Panc1 (cell line): ENCODE measurements around the gene CACNA1I. TPM values are rescaled to one million over a fixed set of nuclear protein-coding genes. Genes with fewer than 3 reads are reported as not detected.

Experiments used
- ATAC-seq: fragments of 200-7000 bp; cut with Tn5 transposase; 2 replicates; pipeline ENCODE4 v1.9.1; 2020; ENCODE audit warnings: mild to moderate bottlenecking, moderate library complexity
- BruUV-seq: library from RNA; stranded (reverse); fragments of 400-500 nt; replicated peaks from 2 replicates; lab custom pipeline; 2021; lab: Mats Ljungman, UMichigan
- CTCF ChIA-PET: fragments of 300-600 bp; sonication (Branson Sonifier 250); formaldehyde crosslinking; loops from one replicate; lab custom pipeline; 2022; ENCODE audit warnings: antibody characterized with exemption; lab: Charles Lee
- POLR2A ChIA-PET: fragments of 300-600 bp; sonication (Branson Sonifier 250); formaldehyde crosslinking; loops from one replicate; lab custom pipeline; 2022; ENCODE audit warnings: antibody characterized with exemption; lab: Charles Lee
- DNase-seq: peaks from one replicate; pipeline ENCODE4 v3.0.0-alpha.2; 2010; ENCODE audit warnings: low read depth, low spot score
- H3K27ac ChIP-seq: 2 replicates; pipeline ENCODE4 v1.5.1; 2011; ENCODE audit warnings: mild to moderate bottlenecking, low read length, inconsistent platforms
- H3K27me3 ChIP-seq: fragments of 200-500 bp; sonication (Bioruptor generic); 2 replicates; pipeline ENCODE4 v1.6.0; 2014; ENCODE audit warnings: low read length, inconsistent platforms; ENCODE audit not compliant: control insufficient read depth, insufficient read depth
- H3K36me3 ChIP-seq: fragments of 200-500 bp; sonication (Bioruptor generic); 2 replicates; pipeline ENCODE4 v1.5.1; 2014; ENCODE audit warnings: inconsistent platforms, mild to moderate bottlenecking, low read length, moderate library complexity; ENCODE audit not compliant: control insufficient read depth, insufficient read depth
- H3K4me1 ChIP-seq: 2 replicates; pipeline ENCODE4 v1.5.1; 2011; ENCODE audit warnings: inconsistent platforms, mild to moderate bottlenecking, low read length, moderate library complexity; ENCODE audit not compliant: control insufficient read depth, insufficient read depth
- H3K4me3 ChIP-seq, 2 experiments: 2 replicates each; pipeline ENCODE4 v1.5.1; 2011 to 2012; ENCODE audit warnings: low read depth in 2 of 2, low read length in 2 of 2, mild to moderate bottlenecking in 2 of 2, inconsistent platforms in 1 of 2, moderate library complexity in 1 of 2
- H3K9me3 ChIP-seq: fragments of 200-500 bp; sonication (Bioruptor generic); 2 replicates; pipeline ENCODE4 v1.5.1; 2014; ENCODE audit warnings: low read depth, mild to moderate bottlenecking, inconsistent platforms, low read length, moderate library complexity; ENCODE audit not compliant: control insufficient read depth, insufficient read depth
- POLR2AphosphoS5 ChIP-seq: IDR thresholded peaks from 2 replicates; pipeline ENCODE4 v1.6.1; 2012; ENCODE audit warnings: mild to moderate bottlenecking, low read depth, low read length, moderate library complexity
- REST ChIP-seq, 2 experiments: IDR thresholded peaks; 2 replicates each; pipeline ENCODE4 v1.6.1; 2011 to 2012; ENCODE audit warnings: low read depth in 2 of 2, control low read depth in 1 of 2, low read length in 1 of 2, mild to moderate bottlenecking in 1 of 2, moderate library complexity in 1 of 2; ENCODE audit not compliant: insufficient read depth in 1 of 2
- SIN3A ChIP-seq: IDR thresholded peaks from 2 replicates; pipeline ENCODE4 v1.6.1; 2012; ENCODE audit warnings: low read depth, mild to moderate bottlenecking, low read length, moderate library complexity, borderline replicate concordance; ENCODE audit not compliant: insufficient read depth
- TCF7L2 ChIP-seq: IDR thresholded peaks from 2 replicates; pipeline ENCODE4 v1.6.1; 2011; ENCODE audit warnings: mild to moderate bottlenecking, low read depth, low read length, inconsistent platforms
- in situ Hi-C: cut with HindIII; loops from 2 replicates; pipeline ENCODE4 v1.10.0; 2016; ENCODE audit warnings: low sequenced_read_pairs, low pct_unique_long_range_greater_than_20kb
- intact Hi-C: fragments of 100-400 bp; cut with micrococcal nuclease; formaldehyde crosslinking; loops from one replicate; pipeline ENCODE4 v1.10.0; 2022; ENCODE audit not compliant: unreplicated experiment
- total RNA-seq: library from RNA; stranded (reverse); gene quantifications from one replicate; pipeline ENCODE4 v1.2.1, GENCODE V29; 2021; ENCODE audit not compliant: unreplicated experiment
- TF ChIP-seq, protein P1 (sequence below): fragments of 450-650 bp; IDR thresholded peaks from 2 replicates; pipeline ENCODE4 v1.5.1; 2017; ENCODE audit warnings: mild to moderate bottlenecking

CACNA1I gene
- total RNA-seq, 1 experiment from 2014 or later: 0.23 TPM

GRCh38 chr22:39547587-39547947, 23.0 kb upstream of the CACNA1I start:
- TF ChIP-seq REST (IDR thresholded peaks at IDR 0.05; ENCODE audit: insufficient read depth in 1 of 2, low read depth in 2 of 2, low read length in 1 of 2) (no peak), SIN3A (no peak), POLR2AphosphoS5 (no peak), TCF7L2 (no peak)
- TF ChIP-seq, protein P1, sequence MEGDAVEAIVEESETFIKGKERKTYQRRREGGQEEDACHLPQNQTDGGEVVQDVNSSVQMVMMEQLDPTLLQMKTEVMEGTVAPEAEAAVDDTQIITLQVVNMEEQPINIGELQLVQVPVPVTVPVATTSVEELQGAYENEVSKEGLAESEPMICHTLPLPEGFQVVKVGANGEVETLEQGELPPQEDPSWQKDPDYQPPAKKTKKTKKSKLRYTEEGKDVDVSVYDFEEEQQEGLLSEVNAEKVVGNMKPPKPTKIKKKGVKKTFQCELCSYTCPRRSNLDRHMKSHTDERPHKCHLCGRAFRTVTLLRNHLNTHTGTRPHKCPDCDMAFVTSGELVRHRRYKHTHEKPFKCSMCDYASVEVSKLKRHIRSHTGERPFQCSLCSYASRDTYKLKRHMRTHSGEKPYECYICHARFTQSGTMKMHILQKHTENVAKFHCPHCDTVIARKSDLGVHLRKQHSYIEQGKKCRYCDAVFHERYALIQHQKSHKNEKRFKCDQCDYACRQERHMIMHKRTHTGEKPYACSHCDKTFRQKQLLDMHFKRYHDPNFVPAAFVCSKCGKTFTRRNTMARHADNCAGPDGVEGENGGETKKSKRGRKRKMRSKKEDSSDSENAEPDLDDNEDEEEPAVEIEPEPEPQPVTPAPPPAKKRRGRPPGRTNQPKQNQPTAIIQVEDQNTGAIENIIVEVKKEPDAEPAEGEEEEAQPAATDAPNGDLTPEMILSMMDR: no peak
- no peak for DNase-seq
- no peaks in the 10 kb centered on the region for H3K9me3 ChIP-seq
- ATAC-seq: no peak
- no peak overlapping the region for H3K4me3 ChIP-seq
- in situ Hi-C loops (no loop called here), intact Hi-C loops (no loop called here)
- H3K27me3 ChIP-seq: peaks cover 5% of the 10 kb centered on the region; the same call in 1 of the 2 replicates
- CTCF ChIA-PET: no interaction called here
- no peaks in the 10 kb centered on the region for H3K4me1 ChIP-seq
- no TSS peak for BruUV-seq
- H3K27ac ChIP-seq: no peak overlapping the region
- no peaks in the 10 kb centered on the region for H3K36me3 ChIP-seq
- POLR2A ChIA-PET: no interaction called here

DNA sequence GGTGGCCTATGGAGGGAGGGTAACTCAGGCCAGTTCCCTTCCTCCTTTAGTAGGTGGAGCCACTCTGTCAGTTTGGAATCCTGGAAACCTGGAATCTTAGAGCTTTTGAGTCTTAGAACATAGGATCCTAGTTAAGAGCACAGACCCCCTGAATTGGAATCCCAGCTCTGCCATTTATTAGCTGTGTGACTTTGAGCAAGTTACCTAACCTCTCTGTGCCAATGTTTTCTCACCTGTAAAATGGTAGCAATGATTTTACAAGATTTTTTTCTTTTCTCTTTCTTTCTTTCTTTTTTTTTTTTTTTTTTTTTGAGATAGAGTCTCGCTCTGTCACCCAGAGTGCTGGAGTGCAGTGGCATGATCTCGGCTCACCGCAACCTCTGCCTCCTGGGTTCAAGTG, 17.1 kb upstream of the CACNA1I start:
- in situ Hi-C loops: no loop called here

More for the DNA sequence above, 17.1 kb upstream of the CACNA1I start:
- Histone ChIP-seq H3K27me3 (no peaks in the 10 kb centered on the region), H3K4me3 (no peak overlapping the region), H3K4me1 (no peaks in the 10 kb centered on the region), H3K27ac (no peak overlapping the region), H3K36me3 (no peaks in the 10 kb centered on the region), H3K9me3 (no peaks in the 10 kb centered on the region)
- POLR2A ChIA-PET: no interaction called here
- intact Hi-C loops: no loop called here
- ATAC-seq (no peak), DNase-seq (no peak)
- TF ChIP-seq, protein P1: no peak
- TF ChIP-seq POLR2AphosphoS5: no peak
- no peak for TF ChIP-seq REST (IDR thresholded peaks at IDR 0.05; ENCODE audit: insufficient read depth in 1 of 2, low read depth in 2 of 2, low read length in 1 of 2)
- no peak for TF ChIP-seq SIN3A
- no peak for TF ChIP-seq TCF7L2
- no TSS peak for BruUV-seq
- CTCF ChIA-PET: no interaction called here
